ENCODE data around the gene ETF1.

The ETF1 gene

DNA sequence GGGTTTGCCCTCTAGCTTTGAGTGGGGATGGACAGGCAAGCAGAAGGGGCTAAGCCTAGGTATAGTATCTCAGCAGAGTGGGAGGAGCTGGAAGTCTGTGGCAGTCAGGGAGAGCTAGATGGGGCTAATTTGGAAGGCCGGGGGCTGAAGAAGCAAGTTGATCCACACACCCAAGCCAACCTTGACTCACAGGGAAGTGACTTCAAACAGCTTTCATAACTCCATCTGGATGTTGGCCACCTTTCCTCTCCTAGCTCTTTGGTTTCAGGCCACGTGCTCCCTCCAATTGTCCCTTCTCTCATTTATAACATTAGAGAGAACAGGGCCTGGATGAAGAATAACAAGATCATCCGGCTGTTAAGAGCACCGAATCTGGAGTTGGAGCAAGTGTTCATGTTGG is 40.9 kb downstream of the ETF1 start:
- TF ChIP-seq, protein P1, sequence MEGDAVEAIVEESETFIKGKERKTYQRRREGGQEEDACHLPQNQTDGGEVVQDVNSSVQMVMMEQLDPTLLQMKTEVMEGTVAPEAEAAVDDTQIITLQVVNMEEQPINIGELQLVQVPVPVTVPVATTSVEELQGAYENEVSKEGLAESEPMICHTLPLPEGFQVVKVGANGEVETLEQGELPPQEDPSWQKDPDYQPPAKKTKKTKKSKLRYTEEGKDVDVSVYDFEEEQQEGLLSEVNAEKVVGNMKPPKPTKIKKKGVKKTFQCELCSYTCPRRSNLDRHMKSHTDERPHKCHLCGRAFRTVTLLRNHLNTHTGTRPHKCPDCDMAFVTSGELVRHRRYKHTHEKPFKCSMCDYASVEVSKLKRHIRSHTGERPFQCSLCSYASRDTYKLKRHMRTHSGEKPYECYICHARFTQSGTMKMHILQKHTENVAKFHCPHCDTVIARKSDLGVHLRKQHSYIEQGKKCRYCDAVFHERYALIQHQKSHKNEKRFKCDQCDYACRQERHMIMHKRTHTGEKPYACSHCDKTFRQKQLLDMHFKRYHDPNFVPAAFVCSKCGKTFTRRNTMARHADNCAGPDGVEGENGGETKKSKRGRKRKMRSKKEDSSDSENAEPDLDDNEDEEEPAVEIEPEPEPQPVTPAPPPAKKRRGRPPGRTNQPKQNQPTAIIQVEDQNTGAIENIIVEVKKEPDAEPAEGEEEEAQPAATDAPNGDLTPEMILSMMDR (conservative IDR thresholded peaks at IDR 0.05; ENCODE audit: low read depth, low read length): no peak
- H3K4me3 ChIP-seq (ENCODE audit: low read length): no peak overlapping the region
- no peak for DNase-seq (ENCODE audit: low read depth)

- TF ChIP-seq, protein P1 (conservative IDR thresholded peaks at IDR 0.05; ENCODE audit: low read depth, low read length): no peak
- no peak for DNase-seq (ENCODE audit: low read depth)
- H3K4me3 ChIP-seq (ENCODE audit: low read length): no peak overlapping the region
These were observed 44.7 kb downstream of the ETF1 start for GRCh38 chr5:138498376-138498775.

GRCh38 chr5:138495351-138495750 is 47.7 kb downstream of the ETF1 start:
- no peak for DNase-seq (ENCODE audit: low read depth)
- TF ChIP-seq, protein P1 (conservative IDR thresholded peaks at IDR 0.05; ENCODE audit: low read depth, low read length): no peak
- no peak overlapping the region for H3K4me3 ChIP-seq (ENCODE audit: low read length)

DNA sequence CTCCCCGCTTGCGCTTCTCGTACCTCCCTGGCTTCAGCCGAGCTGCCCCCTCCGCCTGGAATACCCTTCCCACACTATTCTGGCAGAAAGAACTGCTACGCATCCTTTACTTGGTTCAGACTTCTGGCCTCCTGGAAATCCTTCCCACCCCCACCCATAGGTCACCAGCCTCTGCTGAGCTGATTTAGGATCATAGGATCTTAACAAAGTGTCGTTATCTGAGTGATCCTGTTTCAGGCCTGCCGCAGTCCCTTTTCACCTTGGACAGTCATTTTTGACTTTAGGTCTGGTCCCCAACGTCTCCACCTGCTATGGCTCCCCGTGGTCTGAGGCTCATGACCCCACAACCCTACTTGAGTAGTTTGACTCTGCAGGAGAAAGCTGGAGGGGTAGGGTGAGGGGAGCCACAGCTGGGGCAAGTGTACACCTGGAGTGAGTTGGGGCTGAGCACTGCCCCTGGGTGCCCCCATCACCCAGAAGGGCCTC is 50.4 kb downstream of the ETF1 start:
- H3K4me3 ChIP-seq (ENCODE audit: low read length): peak overlapping the region; percentile 55
- TF ChIP-seq, protein P1 (conservative IDR thresholded peaks at IDR 0.05; ENCODE audit: low read depth, low read length): no peak
- no peak for DNase-seq (ENCODE audit: low read depth)

DNA sequence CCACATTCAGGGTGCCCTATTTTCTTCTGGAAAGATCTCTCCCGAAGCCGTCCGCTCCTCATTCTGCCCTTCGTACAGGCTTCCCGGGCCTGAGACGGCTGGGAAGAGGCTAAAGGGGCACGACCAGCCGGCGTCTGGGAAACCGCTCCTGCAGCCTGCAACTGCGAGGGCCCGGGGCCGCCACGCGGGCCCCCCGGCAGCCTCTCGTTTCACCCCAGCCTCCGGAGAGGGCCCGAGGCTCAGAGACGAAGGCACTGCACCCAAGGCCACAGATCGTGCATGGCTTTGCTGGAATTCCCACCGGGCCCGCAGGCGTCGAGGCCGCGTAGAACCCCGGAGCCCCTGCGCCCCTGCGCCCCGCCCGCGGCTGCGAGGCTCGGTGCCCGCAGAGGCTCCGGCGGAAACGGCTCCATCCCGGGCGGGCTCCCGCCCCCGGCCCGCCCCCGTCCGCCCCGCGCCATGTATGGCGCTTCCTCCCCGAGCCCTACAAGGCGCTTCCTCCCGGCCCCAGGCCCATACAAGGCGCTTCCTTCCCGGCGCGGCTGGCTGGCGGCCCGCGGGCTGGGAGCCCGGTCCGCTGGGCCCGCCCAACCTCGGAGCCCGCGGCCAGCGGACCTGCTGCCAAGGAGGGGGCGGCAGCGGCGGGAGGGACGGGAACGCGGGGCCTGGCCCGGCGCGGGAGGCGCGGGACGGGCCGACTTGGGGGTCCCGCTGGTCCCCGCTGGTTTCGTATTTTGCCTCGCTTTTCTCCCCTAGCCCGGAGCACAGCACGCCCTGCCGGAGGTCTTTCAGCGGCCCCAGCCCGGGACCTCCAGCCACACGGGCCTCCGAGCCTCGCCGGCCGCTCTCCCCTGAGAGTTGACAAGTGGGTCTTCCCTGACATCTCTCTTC is 51.1 kb downstream of the ETF1 start:
- peak overlapping the region; percentile 55 for H3K4me3 ChIP-seq (ENCODE audit: low read length)
- DNase-seq (ENCODE audit: low read depth): no peak
- TF ChIP-seq, protein P1 (conservative IDR thresholded peaks at IDR 0.05; ENCODE audit: low read depth, low read length): no peak

- peak overlapping the region; percentile 44 for H3K4me3 ChIP-seq (ENCODE audit: low read length)
- DNase-seq (ENCODE audit: low read depth): no peak
- TF ChIP-seq, protein P1 (conservative IDR thresholded peaks at IDR 0.05; ENCODE audit: low read depth, low read length): no peak
These were observed 51.8 kb downstream of the ETF1 start for GRCh38 chr5:138491284-138491648.
